HEK293T (cell line): Measurements from ENCODE around the gene LPO.

ENCODE experiments used
- CTCF ChIA-PET: fragments of 350-600 bp; formaldehyde crosslinking; extraction: SDS; loops from one replicate; lab custom pipeline; 2021; ENCODE audit warnings: antibody characterized with exemption, inconsistent platforms; lab: Yijun Ruan, JAX
- POLR2A ChIA-PET: fragments of 350-600 bp; formaldehyde crosslinking; extraction: SDS; loops from one replicate; lab custom pipeline; 2020; ENCODE audit warnings: antibody characterized with exemption, inconsistent platforms; lab: Yijun Ruan, JAX
- DNase-seq: peaks from one replicate; pipeline ENCODE4 v3.0.0; 2012; ENCODE audit warnings: mixed read lengths; ENCODE audit errors: extremely low spot score
- ARNT ChIP-seq: fragments of 450-650 bp; IDR thresholded peaks from 2 replicates; pipeline ENCODE4 v1.6.1; 2017; ENCODE audit warnings: mild to moderate bottlenecking
- BHLHE40 ChIP-seq: fragments of 450-650 bp; IDR thresholded peaks from 2 replicates; pipeline ENCODE4 v1.6.1; 2016; ENCODE audit warnings: mild to moderate bottlenecking, moderate library complexity, borderline replicate concordance
- CTBP1 ChIP-seq: fragments of 450-650 bp; IDR thresholded peaks from 2 replicates; pipeline ENCODE4 v1.6.1; 2016; ENCODE audit warnings: borderline replicate concordance
- ELF4 ChIP-seq: fragments of 450-650 bp; IDR thresholded peaks from 2 replicates; pipeline ENCODE4 v1.6.1; 2017; ENCODE audit warnings: antibody characterized with exemption
- FOXA1 ChIP-seq: fragments of 450-650 bp; IDR thresholded peaks from 2 replicates; pipeline ENCODE4 v1.6.1; 2016; ENCODE audit warnings: mild to moderate bottlenecking
- FOXK2 ChIP-seq: fragments of 450-650 bp; IDR thresholded peaks from 2 replicates; pipeline ENCODE4 v1.6.1; 2016; ENCODE audit warnings: mild to moderate bottlenecking
- FOXM1 ChIP-seq: fragments of 450-650 bp; IDR thresholded peaks from 2 replicates; pipeline ENCODE4 v1.6.1; 2017; ENCODE audit warnings: mild to moderate bottlenecking, borderline replicate concordance
- HDGF ChIP-seq: fragments of 450-650 bp; IDR thresholded peaks from 2 replicates; pipeline ENCODE4 v1.6.1; 2017; ENCODE audit warnings: antibody characterized with exemption, borderline replicate concordance
- L3MBTL2 ChIP-seq: fragments of 450-650 bp; conservative IDR thresholded peaks from 2 replicates; pipeline ENCODE4 v1.6.1; 2016; ENCODE audit warnings: mild to moderate bottlenecking
- LEF1 ChIP-seq: fragments of 450-650 bp; IDR thresholded peaks from 2 replicates; pipeline ENCODE4 v1.6.1; 2017; ENCODE audit warnings: mild to moderate bottlenecking, borderline replicate concordance
- NFRKB ChIP-seq: fragments of 450-650 bp; IDR thresholded peaks from 2 replicates; pipeline ENCODE4 v1.6.1; 2016; ENCODE audit warnings: mild to moderate bottlenecking, moderate library complexity
- SP1 ChIP-seq: fragments of 450-650 bp; IDR thresholded peaks from 2 replicates; pipeline ENCODE4 v1.6.1; 2017
- SUZ12 ChIP-seq: fragments of 450-650 bp; IDR thresholded peaks from 2 replicates; pipeline ENCODE4 v1.6.1; 2016; ENCODE audit warnings: mild to moderate bottlenecking
- TARDBP ChIP-seq: fragments of 450-650 bp; IDR thresholded peaks from 2 replicates; pipeline ENCODE4 v1.6.1; 2016
- ZNF384 ChIP-seq: fragments of 450-650 bp; IDR thresholded peaks from 2 replicates; pipeline ENCODE4 v1.6.1; 2016
- TF ChIP-seq, protein P1 (sequence below): fragments of 450-650 bp; IDR thresholded peaks from 2 replicates; pipeline ENCODE4 v1.6.1; 2016

Gene LPO

DNA sequence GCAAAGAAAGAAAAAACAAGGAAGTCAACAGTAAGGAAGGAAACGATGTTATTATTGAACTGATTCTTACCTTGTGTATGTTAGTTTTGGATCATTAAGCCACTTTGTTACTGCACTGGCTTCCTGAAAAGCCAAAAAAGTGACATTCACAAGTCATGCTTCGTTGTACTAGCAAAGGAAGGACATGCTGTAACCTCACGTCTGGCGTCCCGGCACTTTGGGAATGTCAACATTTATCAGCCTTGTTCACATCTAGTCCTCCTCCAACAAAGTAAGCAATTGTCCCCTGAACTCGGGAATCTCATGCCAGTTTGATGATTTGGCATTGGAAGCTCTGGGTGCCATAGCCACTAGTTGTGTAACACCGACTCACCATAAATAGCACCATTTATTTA lies 18.6 kb upstream of the LPO start:
- ChIA-PET POLR2A (interaction anchor here (0.9 to 2.1 kb wide), 9 partner anchors 8 to 295 kb away, joined by 3 to 13 read pairs (median 5); partner anchors contain the start of gene MTMR4), CTCF (interaction anchor here (0.7 to 2.4 kb wide), 2 partner anchors 17 to 19 kb away, joined by 3 to 8 read pairs; no protein-coding TSS in a partner anchor)
- DNase-seq, result no peak
- TF ChIP-seq BHLHE40 (no peak), FOXM1 (no peak), FOXA1 (no peak), ARNT (no peak), TARDBP (no peak), CTBP1 (no peak), NFRKB (no peak), ELF4 (no peak), L3MBTL2 (no peak), FOXK2 (no peak), LEF1 (no peak), SUZ12 (no peak), HDGF (no peak), ZNF384 (no peak)
- TF ChIP-seq, protein P1, sequence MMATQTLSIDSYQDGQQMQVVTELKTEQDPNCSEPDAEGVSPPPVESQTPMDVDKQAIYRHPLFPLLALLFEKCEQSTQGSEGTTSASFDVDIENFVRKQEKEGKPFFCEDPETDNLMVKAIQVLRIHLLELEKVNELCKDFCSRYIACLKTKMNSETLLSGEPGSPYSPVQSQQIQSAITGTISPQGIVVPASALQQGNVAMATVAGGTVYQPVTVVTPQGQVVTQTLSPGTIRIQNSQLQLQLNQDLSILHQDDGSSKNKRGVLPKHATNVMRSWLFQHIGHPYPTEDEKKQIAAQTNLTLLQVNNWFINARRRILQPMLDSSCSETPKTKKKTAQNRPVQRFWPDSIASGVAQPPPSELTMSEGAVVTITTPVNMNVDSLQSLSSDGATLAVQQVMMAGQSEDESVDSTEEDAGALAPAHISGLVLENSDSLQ, result no peak

DNA sequence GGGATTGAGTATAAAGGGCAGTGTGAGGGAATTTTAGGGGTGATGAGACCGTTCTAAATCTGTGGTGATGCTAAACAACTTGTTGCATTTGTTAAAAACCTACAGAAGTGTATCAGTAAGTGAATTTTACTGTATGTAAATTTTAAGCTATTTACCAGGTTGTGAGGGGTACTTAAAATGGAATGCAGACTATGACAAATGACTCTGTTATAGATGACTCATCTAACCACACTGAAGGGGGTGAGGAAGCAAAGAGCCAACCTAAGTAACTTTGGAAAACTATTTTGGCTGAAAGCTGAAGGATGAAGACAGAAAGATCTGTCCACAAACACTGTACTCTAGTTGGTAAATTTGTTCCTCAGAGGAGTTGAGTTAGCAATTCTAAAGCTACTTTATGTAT lies 14.1 kb upstream of the LPO start:
- DNase-seq, result no peak
- ChIA-PET CTCF (no interaction called here), POLR2A (no interaction called here)
- no peak for TF ChIP-seq ELF4
- TF ChIP-seq, protein P1, result peak; percentile 44

DNA sequence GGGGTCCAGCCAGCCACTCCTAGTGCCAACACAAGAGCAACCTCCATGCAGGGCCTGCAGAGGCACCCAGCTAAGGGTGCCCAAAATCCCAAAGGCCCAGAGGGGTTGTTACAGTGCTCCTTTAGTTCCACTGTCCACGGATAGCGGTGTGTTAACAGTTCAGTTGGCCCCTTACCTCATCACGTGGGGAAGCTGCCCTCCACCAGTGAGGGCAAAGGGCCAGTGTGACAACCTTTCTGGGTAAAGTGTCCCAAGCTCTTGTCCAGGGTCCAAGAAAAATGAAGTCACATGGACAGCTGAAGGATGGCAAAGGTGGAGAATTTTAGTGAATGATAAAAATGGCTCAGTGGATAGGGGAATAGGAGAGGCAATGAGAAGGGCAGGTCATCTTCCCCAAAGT lies 10.7 kb upstream of the LPO start:
- POLR2A ChIA-PET, result interaction anchor here (2.0 kb wide), 1 partner anchor 9 kb away, joined by 10 read pairs; the partner anchor contains the start of gene MKS1
- DNase-seq, result no peak
- TF ChIP-seq SP1, result no peak
- TF ChIP-seq NFRKB, result no peak
- TF ChIP-seq ZNF384, result no peak
- no peak for TF ChIP-seq CTBP1
- TF ChIP-seq ELF4, result no peak
- no peak for TF ChIP-seq SUZ12
- TF ChIP-seq ARNT, result no peak
- TF ChIP-seq FOXA1, result no peak
- TF ChIP-seq L3MBTL2, result no peak
- TF ChIP-seq HDGF, result no peak
- no peak for TF ChIP-seq LEF1
- no peak for TF ChIP-seq FOXM1
- no peak for TF ChIP-seq TARDBP
- TF ChIP-seq, protein P1, result no peak
- no peak for TF ChIP-seq FOXK2
- no peak for TF ChIP-seq BHLHE40
- CTCF ChIA-PET, result no interaction called here

DNA sequence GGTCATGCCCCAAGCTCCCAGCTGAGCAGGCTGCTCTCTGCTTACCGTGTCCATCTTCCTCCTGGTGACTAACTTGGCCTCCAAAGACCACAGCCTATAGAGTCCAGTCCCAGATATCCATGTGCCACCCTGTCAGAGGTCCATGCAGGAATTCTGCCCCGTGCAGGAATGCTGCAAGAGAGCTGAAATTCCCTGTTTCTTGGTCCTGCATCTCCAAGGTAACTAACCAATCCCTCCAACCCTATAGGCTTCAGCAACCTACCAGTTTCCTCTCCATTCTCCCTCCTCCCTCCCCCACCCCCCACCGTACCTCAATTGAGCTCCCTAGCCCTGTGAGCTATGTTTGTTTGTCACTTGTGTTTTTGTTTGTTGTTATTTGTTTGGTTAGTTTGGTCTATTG lies 9.7 kb upstream of the LPO start:
- TF ChIP-seq NFRKB (no peak), CTBP1 (no peak), L3MBTL2 (no peak), TARDBP (no peak), LEF1 (no peak), FOXM1 (no peak)
- TF ChIP-seq, protein P1, result no peak
- POLR2A ChIA-PET, result no interaction called here
- CTCF ChIA-PET, result no interaction called here
- DNase-seq, result no peak

- ChIA-PET POLR2A (interaction anchor here (2.3 kb wide), 1 partner anchor 10 kb away, joined by 11 read pairs; the partner anchor contains the start of gene MKS1), CTCF (interaction anchor here (0.6 kb wide), 1 partner anchor 9 kb away, joined by 3 read pairs; the partner anchor contains the start of gene LPO)
- TF ChIP-seq FOXK2 (no peak), ARNT (no peak)
- no peak for DNase-seq
Measured at GRCh38 chr17:58229384-58229783, 9.0 kb upstream of the LPO start.

GRCh38 chr17:58229881-58230280 lies 8.5 kb upstream of the LPO start:
- CTCF ChIA-PET, result interaction anchor here (1.7 kb wide), 1 partner anchor 21 kb away, joined by 4 read pairs; no protein-coding TSS in a partner anchor
- POLR2A ChIA-PET, result interaction anchor here (2.3 kb wide), 1 partner anchor 10 kb away, joined by 11 read pairs; the partner anchor contains the start of gene MKS1

More at GRCh38 chr17:58229881-58230280, 8.5 kb upstream of the LPO start:
- TF ChIP-seq NFRKB (no peak), ZNF384 (no peak), TARDBP (no peak), L3MBTL2 (no peak), ELF4 (no peak), FOXA1 (no peak)
- TF ChIP-seq, protein P1, result no peak
- no peak for DNase-seq
